Tibial nerve (tissue), 4 donors: ENCODE measurements around the gene UBE2U.

Experiments used
- EP300 ChIP-seq, 2 donors: sonication (generic); formaldehyde crosslinking; IDR thresholded peaks; one replicate each; pipeline ENCODE4 v1.6.1; 2017; ENCODE audit warnings: antibody characterized with exemption in 2 of 2, mild to moderate bottlenecking in 1 of 2
- TF ChIP-seq, protein P1 (sequence below), 5 experiments: fragments of 200-600 bp in 3 of 5; fragments of 450-650 bp in 2 of 5; sonication (generic) in 3 of 5; IDR thresholded peaks; one replicate each; pipeline ENCODE4 v1.5.1; 2016 to 2019; ENCODE audit warnings: antibody characterized with exemption in 5 of 5, mild to moderate bottlenecking in 3 of 5, moderate library complexity in 2 of 5

DNA sequence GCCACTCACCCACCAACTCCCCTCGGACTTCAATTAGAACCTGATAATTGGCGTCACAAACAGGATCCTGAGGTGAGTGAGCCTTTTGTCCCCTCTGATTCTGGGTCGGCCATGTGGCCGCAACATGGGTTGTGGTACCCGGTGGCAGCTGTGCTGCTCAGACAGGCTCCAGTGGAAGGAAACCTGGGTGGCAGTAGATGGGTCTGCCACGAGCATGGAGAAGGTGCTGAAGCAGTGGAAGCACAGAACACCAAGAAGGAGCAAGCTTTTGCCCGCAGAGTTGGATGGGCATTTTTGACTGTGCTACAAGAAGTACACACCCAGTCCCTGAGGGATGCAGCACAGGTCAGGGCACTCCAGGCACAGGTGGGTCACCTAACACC, 16.5 kb upstream of the UBE2U start:
- TF ChIP-seq, protein P1, sequence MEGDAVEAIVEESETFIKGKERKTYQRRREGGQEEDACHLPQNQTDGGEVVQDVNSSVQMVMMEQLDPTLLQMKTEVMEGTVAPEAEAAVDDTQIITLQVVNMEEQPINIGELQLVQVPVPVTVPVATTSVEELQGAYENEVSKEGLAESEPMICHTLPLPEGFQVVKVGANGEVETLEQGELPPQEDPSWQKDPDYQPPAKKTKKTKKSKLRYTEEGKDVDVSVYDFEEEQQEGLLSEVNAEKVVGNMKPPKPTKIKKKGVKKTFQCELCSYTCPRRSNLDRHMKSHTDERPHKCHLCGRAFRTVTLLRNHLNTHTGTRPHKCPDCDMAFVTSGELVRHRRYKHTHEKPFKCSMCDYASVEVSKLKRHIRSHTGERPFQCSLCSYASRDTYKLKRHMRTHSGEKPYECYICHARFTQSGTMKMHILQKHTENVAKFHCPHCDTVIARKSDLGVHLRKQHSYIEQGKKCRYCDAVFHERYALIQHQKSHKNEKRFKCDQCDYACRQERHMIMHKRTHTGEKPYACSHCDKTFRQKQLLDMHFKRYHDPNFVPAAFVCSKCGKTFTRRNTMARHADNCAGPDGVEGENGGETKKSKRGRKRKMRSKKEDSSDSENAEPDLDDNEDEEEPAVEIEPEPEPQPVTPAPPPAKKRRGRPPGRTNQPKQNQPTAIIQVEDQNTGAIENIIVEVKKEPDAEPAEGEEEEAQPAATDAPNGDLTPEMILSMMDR (IDR thresholded peaks at IDR 0.05): no peak
- TF ChIP-seq EP300 (IDR thresholded peaks at IDR 0.05): no peak
